Renal pelvis (tissue), 12 donors: Measurements from ENCODE around the gene ALDH2. TPM values are rescaled to one million over a fixed set of nuclear protein-coding genes. Genes with fewer than 3 reads are reported as not detected.
"Not testable (repeated sequence)": the region's sequence is repeated elsewhere in the genome, so short reads cannot be mapped to it uniquely, and the experiment has no call there.

Experiments
- DNase-seq: peaks from one replicate; pipeline ENCODE4 v3.0.0-alpha.2; 2013
- long read RNA-seq, 16 experiments: transcript quantifications; one replicate each; lab custom pipeline, GENCODE V29; 2026
- polyA plus RNA-seq, 3 donors: library from polyadenylated mRNA; unstranded; fragments of 120-200 nt; gene quantifications; one replicate each; pipeline ENCODE4 v1.2.1, GENCODE V29; 2013; ENCODE audit not compliant: insufficient read length in 3 of 3

The ALDH2 gene
- 100 to 1,000 TPM in 2 of 3 donors, 10 to 100 TPM in 1; 93.8 to 117 (median 109) TPM for polyA plus RNA-seq
- long read RNA-seq, donor 1, full-length matches to known transcripts, result 32 of 38 reads
- long read RNA-seq, donor 1, partial matches to known transcripts, result 6 of 38 reads
- long read RNA-seq, donor 1, other reads (novel, unspliced or antisense), result 0 of 38 reads
- long read RNA-seq, donor 2, full-length matches to known transcripts, result 35 of 54 reads
- long read RNA-seq, donor 2, partial matches to known transcripts, result 19 of 54 reads
- long read RNA-seq, donor 2, other reads (novel, unspliced or antisense), result 0 of 54 reads
- long read RNA-seq, donor 3, full-length matches to known transcripts, result 29 of 44 reads
- long read RNA-seq, donor 3, partial matches to known transcripts, result 15 of 44 reads
- long read RNA-seq, donor 3, other reads (novel, unspliced or antisense), result 0 of 44 reads
- long read RNA-seq, donor 4, full-length matches to known transcripts, result 31 of 51 reads
- long read RNA-seq, donor 4, partial matches to known transcripts, result 20 of 51 reads
- long read RNA-seq, donor 4, other reads (novel, unspliced or antisense), result 0 of 51 reads
- long read RNA-seq, donor 5, full-length matches to known transcripts, result 21 of 28 reads
- long read RNA-seq, donor 5, partial matches to known transcripts, result 7 of 28 reads
- long read RNA-seq, donor 5, other reads (novel, unspliced or antisense), result 0 of 28 reads
- long read RNA-seq, donor 6, full-length matches to known transcripts, result 20 of 46 reads
- long read RNA-seq, donor 6, partial matches to known transcripts, result 26 of 46 reads
- long read RNA-seq, donor 6, other reads (novel, unspliced or antisense), result 0 of 46 reads
- long read RNA-seq, donor 7, full-length matches to known transcripts, result 41 of 55 reads
- long read RNA-seq, donor 7, partial matches to known transcripts, result 14 of 55 reads
- long read RNA-seq, donor 7, other reads (novel, unspliced or antisense), result 0 of 55 reads
- long read RNA-seq, donor 8, full-length matches to known transcripts, result 21 of 32 reads
- long read RNA-seq, donor 8, partial matches to known transcripts, result 11 of 32 reads
- long read RNA-seq, donor 8, other reads (novel, unspliced or antisense), result 0 of 32 reads
- long read RNA-seq, donor 9, full-length matches to known transcripts, result 44 of 67 reads
- long read RNA-seq, donor 9, partial matches to known transcripts, result 23 of 67 reads
- long read RNA-seq, donor 9, other reads (novel, unspliced or antisense), result 0 of 67 reads
- long read RNA-seq, donor 10, full-length matches to known transcripts, result 26 of 40 reads
- long read RNA-seq, donor 10, partial matches to known transcripts, result 14 of 40 reads
- long read RNA-seq, donor 10, other reads (novel, unspliced or antisense), result 0 of 40 reads
- long read RNA-seq, donor 11, full-length matches to known transcripts, result 25 of 25 reads
- long read RNA-seq, donor 11, partial matches to known transcripts, result 0 of 25 reads
- long read RNA-seq, donor 11, other reads (novel, unspliced or antisense), result 0 of 25 reads
- long read RNA-seq, donor 12, full-length matches to known transcripts, result 37 of 44 reads
- long read RNA-seq, donor 12, partial matches to known transcripts, result 7 of 44 reads
- long read RNA-seq, donor 12, other reads (novel, unspliced or antisense), result 0 of 44 reads
- long read RNA-seq, donor 13, full-length matches to known transcripts, result 15 of 15 reads
- long read RNA-seq, donor 13, partial matches to known transcripts, result 0 of 15 reads
- long read RNA-seq, donor 13, other reads (novel, unspliced or antisense), result 0 of 15 reads
- long read RNA-seq, donor 14, result 0 reads
- long read RNA-seq, donor 15, full-length matches to known transcripts, result 74 of 125 reads
- long read RNA-seq, donor 15, partial matches to known transcripts, result 51 of 125 reads
- long read RNA-seq, donor 15, other reads (novel, unspliced or antisense), result 0 of 125 reads
- long read RNA-seq, donor 16, full-length matches to known transcripts, result 46 of 65 reads
- long read RNA-seq, donor 16, partial matches to known transcripts, result 19 of 65 reads
- long read RNA-seq, donor 16, other reads (novel, unspliced or antisense), result 0 of 65 reads

DNA sequence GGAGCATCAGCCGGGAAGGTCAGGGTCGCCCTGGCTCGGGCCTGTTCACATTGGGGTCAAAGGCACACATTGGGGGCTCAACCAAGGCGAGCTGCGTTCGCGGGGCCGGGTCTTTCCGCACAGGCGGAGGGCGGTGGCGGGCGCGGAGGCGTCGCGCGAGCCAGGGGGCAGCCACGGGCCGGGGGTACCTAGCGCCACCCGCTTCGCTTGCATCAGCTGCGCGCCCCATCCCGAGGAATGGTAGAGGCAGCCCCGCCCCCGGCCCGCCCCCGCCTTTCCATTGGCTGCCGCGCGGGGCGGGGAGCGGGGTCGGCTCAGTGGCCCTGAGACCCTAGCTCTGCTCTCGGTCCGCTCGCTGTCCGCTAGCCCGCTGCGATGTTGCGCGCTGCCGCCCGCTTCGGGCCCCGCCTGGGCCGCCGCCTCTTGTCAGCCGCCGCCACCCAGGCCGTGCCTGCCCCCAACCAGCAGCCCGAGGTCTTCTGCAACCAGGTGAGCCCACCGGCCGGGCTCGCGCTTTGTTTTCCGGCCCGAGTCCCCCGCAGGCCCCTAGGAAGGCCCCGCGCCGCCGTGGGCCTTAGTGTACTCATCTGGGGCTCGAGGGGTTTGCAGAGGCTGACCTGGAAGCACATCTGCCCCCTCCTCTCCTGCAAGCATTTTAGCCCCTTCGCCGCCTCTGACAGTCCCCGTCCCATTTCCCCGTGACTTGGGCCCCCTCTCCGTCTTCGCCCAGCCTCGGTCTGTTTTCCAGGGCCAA lies at the start of gene ALDH2:
Gene ALDH2, plus strand, starts transcription at position 326 of the 754 bp plus-strand sequence. Its CDS starts 50 bp downstream, at position 376.
- DNase-seq, result peak; percentile 86

- DNase-seq, result not testable (repeated sequence)
Observed at GRCh38 chr12:111719316-111719715, 47.4 kb upstream of the ALDH2 start.

DNA sequence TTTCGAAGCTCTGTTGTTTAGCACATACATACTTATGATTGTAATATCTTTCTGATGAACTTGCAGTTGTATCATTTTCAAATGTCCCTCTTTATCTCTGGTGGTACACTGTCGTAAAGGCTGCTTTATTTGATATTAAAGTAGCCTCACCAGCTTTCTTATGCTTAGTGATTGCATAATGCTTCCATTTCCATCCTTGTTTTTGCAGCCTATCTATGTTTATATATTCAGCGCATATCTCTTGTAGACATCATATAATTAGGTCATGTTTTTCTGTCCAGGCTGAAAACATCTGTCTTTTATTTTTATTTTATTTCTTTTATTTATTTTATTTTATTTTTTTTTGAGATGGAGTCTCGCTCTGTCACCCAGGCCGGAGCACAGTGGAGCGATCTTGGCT lies 46.3 kb upstream of the ALDH2 start:
- no peak for DNase-seq

DNA sequence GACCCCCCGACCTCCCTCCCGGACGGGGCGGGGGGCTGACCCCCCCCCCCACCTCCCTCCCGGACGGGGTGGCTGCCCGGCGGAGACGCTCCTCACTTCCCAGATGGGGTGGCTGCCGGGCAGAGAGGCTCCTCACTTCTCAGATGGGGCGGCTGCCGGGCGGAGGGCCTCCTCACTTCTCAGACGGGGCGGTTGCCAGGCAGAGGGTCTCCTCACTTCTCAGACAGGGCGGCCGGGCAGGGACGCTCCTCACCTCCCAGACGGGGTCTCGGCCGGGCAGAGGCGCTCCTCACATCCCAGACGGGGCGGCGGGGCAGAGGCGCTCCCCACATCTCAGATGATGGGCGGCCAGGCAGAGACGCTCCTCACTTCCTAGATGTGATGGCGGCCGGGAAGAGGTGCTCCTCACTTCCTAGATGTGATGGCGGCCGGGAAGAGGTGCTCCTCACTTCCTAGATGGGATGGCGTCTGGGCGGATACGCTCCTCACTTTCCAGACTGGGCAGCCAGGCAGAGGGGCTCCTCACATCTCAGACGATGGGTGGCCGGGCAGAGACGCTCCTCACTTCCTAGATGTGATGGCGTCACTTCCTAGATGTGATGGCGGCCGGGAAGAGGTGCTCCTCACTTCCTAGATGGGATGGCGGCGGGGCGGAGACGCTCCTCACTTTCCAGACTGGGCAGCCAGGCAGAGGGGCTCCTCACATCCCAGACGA lies 42.9 kb upstream of the ALDH2 start:
- DNase-seq, result not testable (repeated sequence)

DNA sequence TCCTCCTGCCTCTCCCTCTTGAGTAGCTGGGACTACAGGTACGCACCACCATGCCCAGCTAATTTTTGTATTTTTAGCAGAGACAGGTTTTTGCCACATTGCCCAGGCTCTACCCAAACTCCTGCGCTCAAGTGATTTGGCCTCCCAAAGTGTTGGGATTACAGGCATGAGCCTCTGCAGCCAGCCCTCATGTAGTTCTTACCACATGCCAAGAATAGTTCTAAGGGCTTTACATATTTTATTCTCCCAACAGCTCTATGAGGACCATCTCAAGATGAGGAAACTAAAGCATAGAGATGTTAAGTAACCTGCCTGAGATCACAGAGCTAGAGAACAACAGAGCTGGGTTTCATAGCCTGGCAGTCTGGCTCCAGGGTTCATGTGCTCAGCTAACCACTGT lies 37.9 kb upstream of the ALDH2 start:
- DNase-seq, result no peak

- no peak for DNase-seq
Observed at GRCh38 chr12:111730420-111730819, 36.3 kb upstream of the ALDH2 start.

GRCh38 chr12:111732786-111733185 lies 33.9 kb upstream of the ALDH2 start:
- DNase-seq, result no peak

GRCh38 chr12:111733340-111733915 lies 33.3 kb upstream of the ALDH2 start:
- no peak for DNase-seq

GRCh38 chr12:111739524-111739923 lies 27.2 kb upstream of the ALDH2 start:
- DNase-seq, result not testable (repeated sequence)

DNA sequence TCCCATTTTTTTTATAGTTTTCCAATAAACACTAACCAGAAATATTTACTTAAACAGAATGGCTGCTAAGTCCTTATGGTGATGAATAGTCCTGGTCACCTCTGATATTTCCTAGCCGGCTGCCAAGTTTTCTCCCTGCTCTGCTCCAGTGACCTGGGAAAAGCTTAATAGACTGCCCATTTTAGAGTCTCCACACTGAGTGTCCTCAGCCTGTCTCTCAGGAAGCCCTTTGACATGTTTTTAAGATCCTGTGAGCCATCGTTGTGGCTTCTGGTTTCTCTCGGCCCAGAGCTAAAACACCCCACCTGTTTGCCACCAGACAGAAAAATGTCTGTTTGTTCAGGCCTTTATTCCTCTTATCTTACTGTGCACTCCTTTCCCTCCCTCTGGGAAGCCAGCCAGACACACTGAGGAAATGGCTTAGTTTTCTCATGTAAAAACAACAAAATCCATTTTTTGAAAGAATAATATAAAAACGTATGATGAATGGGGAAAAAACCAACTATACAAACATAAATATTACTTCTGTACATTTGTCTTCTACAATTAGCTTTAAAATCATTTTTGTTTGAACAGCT lies 25.4 kb upstream of the ALDH2 start:
- DNase-seq, result peak; percentile 16

- DNase-seq, result no peak
Observed at GRCh38 chr12:111745211-111745610, 21.5 kb upstream of the ALDH2 start.

DNA sequence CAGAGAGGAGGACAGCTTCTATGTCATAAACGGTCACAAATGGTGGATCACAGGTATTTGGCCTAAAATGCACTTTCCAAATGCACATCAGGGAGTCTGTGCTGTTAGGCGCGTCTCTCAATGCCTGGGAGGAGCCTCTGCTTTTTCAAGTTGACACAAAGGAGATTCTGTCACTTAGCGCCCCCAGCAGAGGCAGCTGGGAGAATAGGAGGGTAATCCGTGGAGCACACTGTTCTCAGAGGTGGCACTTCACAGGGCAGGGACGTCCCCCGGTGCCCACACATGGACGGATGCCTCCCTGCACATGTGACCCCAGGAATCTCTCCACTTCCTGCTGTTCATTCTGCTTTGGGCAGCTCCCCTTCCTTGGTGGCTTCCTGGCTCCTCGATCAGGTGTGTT lies 19.4 kb upstream of the ALDH2 start:
- no peak for DNase-seq

- DNase-seq, result no peak
Observed at GRCh38 chr12:111748151-111748672, 18.5 kb upstream of the ALDH2 start.

- DNase-seq, result no peak
Observed at GRCh38 chr12:111748867-111749266, 17.9 kb upstream of the ALDH2 start.

- DNase-seq, result no peak
Observed at GRCh38 chr12:111749391-111749790, 17.3 kb upstream of the ALDH2 start.

GRCh38 chr12:111753144-111753881 lies 13.4 kb upstream of the ALDH2 start:
- no peak for DNase-seq

GRCh38 chr12:111754671-111755070 lies 12.1 kb upstream of the ALDH2 start:
- DNase-seq, result no peak
